IMR-90 (cell line): ENCODE measurements around the gene WFDC8. TPM values are rescaled to one million over a fixed set of nuclear protein-coding genes. Genes with fewer than 3 reads are reported as not detected.

Experiments used
- ATAC-seq: fragments of 200-7000 bp; cut with Tn5 transposase; 2 replicates; pipeline ENCODE4 v1.9.1; 2020; ENCODE audit warnings: low read depth, mild to moderate bottlenecking, moderate library complexity
- BruUV-seq: library from RNA; stranded (reverse); fragments of 400-500 nt; replicated peaks from 2 replicates; lab custom pipeline; 2021; lab: Mats Ljungman, UMichigan
- CTCF ChIA-PET: fragments of 300-600 bp; formaldehyde crosslinking; extraction: SDS; loops from one replicate; lab custom pipeline; 2021; ENCODE audit warnings: antibody characterized with exemption; lab: Yijun Ruan, JAX
- POLR2A ChIA-PET: fragments of 300-600 bp; sonication (Branson Sonifier 250); formaldehyde crosslinking; loops from one replicate; lab custom pipeline; 2022; ENCODE audit warnings: antibody characterized with exemption; ENCODE audit not compliant: unreplicated experiment; lab: Charles Lee
- DNase-seq: peaks from one replicate; pipeline ENCODE4 v3.0.0; 2013
- H2AFZ ChIP-seq: replicated peaks from 2 replicates; pipeline ENCODE3; 2013; ENCODE audit warnings: low read length, mild to moderate bottlenecking; ENCODE audit not compliant: poor library complexity
- H2AK5ac ChIP-seq: 2 replicates; pipeline ENCODE4 v1.6.1; 2013; ENCODE audit warnings: low read depth, low read length, inconsistent platforms
- H2AK9ac ChIP-seq: replicated peaks from 2 replicates; pipeline ENCODE3; 2013; ENCODE audit warnings: mild to moderate bottlenecking, low read depth, low read length, moderate library complexity; ENCODE audit not compliant: poor library complexity
- H2BK120ac ChIP-seq: 2 replicates; pipeline ENCODE4 v1.6.1; 2013; ENCODE audit warnings: low read depth, low read length, inconsistent platforms
- H2BK15ac ChIP-seq: 3 replicates; pipeline ENCODE4 v1.6.1; 2013; ENCODE audit warnings: low read depth, low read length, inconsistent platforms
- H2BK20ac ChIP-seq: 2 replicates; pipeline ENCODE4 v1.6.1; 2013; ENCODE audit warnings: low read depth, mild to moderate bottlenecking, inconsistent platforms, low read length, moderate library complexity
- H2BK5ac ChIP-seq: 2 replicates; pipeline ENCODE4 v1.6.1; 2013; ENCODE audit warnings: mild to moderate bottlenecking, low read depth, low read length, inconsistent platforms; ENCODE audit not compliant: poor library complexity, severe bottlenecking
- H3K14ac ChIP-seq: replicated peaks from 2 replicates; pipeline ENCODE4 v1.6.1; 2013; ENCODE audit warnings: low read depth, low read length, inconsistent platforms
- H3K18ac ChIP-seq: 2 replicates; pipeline ENCODE4 v1.6.1; 2013; ENCODE audit warnings: low read depth, low read length, control low read depth
- H3K23ac ChIP-seq: 2 replicates; pipeline ENCODE4 v1.6.1; 2013; ENCODE audit warnings: low read depth, low read length, inconsistent platforms
- H3K27ac ChIP-seq: 2 replicates; pipeline ENCODE4 v1.5.1; 2013; ENCODE audit warnings: mild to moderate bottlenecking, control low read depth, low read length; ENCODE audit not compliant: insufficient read depth
- H3K27me3 ChIP-seq: 2 replicates; pipeline ENCODE4 v1.6.1; 2013; ENCODE audit warnings: low read length; ENCODE audit not compliant: control insufficient read depth, insufficient read depth
- H3K36me3 ChIP-seq: 2 replicates; pipeline ENCODE4 v1.6.1; 2013; ENCODE audit warnings: low read length, mixed read lengths; ENCODE audit not compliant: control insufficient read depth, insufficient read depth
- H3K4ac ChIP-seq: 2 replicates; pipeline ENCODE4 v1.6.1; 2013; ENCODE audit warnings: low read depth, low read length, inconsistent platforms
- H3K4me1 ChIP-seq: 2 replicates; pipeline ENCODE4 v1.6.1; 2013; ENCODE audit warnings: low read length, mixed read lengths; ENCODE audit not compliant: control insufficient read depth, insufficient read depth
- H3K4me2 ChIP-seq: 2 replicates; pipeline ENCODE4 v1.6.1; 2013; ENCODE audit warnings: low read depth, mild to moderate bottlenecking, control low read depth, low read length, moderate library complexity
- H3K4me3 ChIP-seq: 2 replicates; pipeline ENCODE4 v1.5.1; 2013; ENCODE audit warnings: low read depth, mild to moderate bottlenecking, control low read depth, low read length, moderate library complexity; ENCODE audit not compliant: insufficient read depth
- H3K56ac ChIP-seq: 2 replicates; pipeline ENCODE4 v1.6.1; 2013; ENCODE audit warnings: low read length, inconsistent platforms; ENCODE audit not compliant: insufficient read depth; ENCODE audit errors: extremely low read depth
- H3K79me1 ChIP-seq, 2 experiments: 2 replicates each; pipeline ENCODE4 v1.6.1; 2013; ENCODE audit warnings: low read length in 2 of 2, inconsistent platforms in 1 of 2, low read depth in 1 of 2
- H3K9ac ChIP-seq: 2 replicates; pipeline ENCODE4 v1.6.1; 2013; ENCODE audit warnings: low read depth, low read length, control low read depth
- H3K9me1 ChIP-seq: 2 replicates; pipeline ENCODE4 v1.6.1; 2013; ENCODE audit warnings: low read length, inconsistent platforms; ENCODE audit not compliant: insufficient read depth
- H3K9me3 ChIP-seq: 2 replicates; pipeline ENCODE4 v1.6.1; 2013; ENCODE audit warnings: low read length; ENCODE audit not compliant: control insufficient read depth, insufficient read depth
- H4K20me1 ChIP-seq: 2 replicates; pipeline ENCODE4 v1.6.1; 2013; ENCODE audit warnings: low read length, inconsistent platforms; ENCODE audit not compliant: insufficient read depth
- H4K5ac ChIP-seq: 2 replicates; pipeline ENCODE4 v1.6.1; 2013; ENCODE audit warnings: mild to moderate bottlenecking, low read depth, low read length, control low read depth
- H4K8ac ChIP-seq, 2 experiments: 2 replicates each; pipeline ENCODE4 v1.6.1; 2013; ENCODE audit warnings: low read depth in 2 of 2, low read length in 2 of 2, control low read depth in 1 of 2, inconsistent platforms in 1 of 2
- H4K91ac ChIP-seq: 2 replicates; pipeline ENCODE4 v1.6.1; 2013; ENCODE audit warnings: low read depth, low read length, inconsistent platforms; ENCODE audit not compliant: insufficient read depth
- BHLHE40 ChIP-seq: fragments of 150-350 bp; IDR thresholded peaks from 2 replicates; pipeline ENCODE4 v1.6.1; 2016; ENCODE audit warnings: mild to moderate bottlenecking, low read depth, low read length
- CEBPB ChIP-seq: IDR thresholded peaks from 2 replicates; pipeline ENCODE4 v1.6.1; 2012; ENCODE audit warnings: low read depth, low read length, improper control_type of control experiment
- CHD1 ChIP-seq: IDR thresholded peaks from 2 replicates; pipeline ENCODE4 v1.6.1; 2012; ENCODE audit warnings: low read depth, low read length, improper control_type of control experiment
- CTCF ChIP-seq: conservative IDR thresholded peaks from 2 replicates; pipeline ENCODE4 v1.5.1; 2012; ENCODE audit warnings: mild to moderate bottlenecking, low read depth, low read length, improper control_type of control experiment
- ELK1 ChIP-seq: fragments of 150-350 bp; IDR thresholded peaks from 2 replicates; pipeline ENCODE4 v1.6.1; 2016; ENCODE audit warnings: low read depth, mild to moderate bottlenecking, low read length, moderate library complexity, borderline replicate concordance
- FOS ChIP-seq: fragments of 150-350 bp; IDR thresholded peaks from 2 replicates; pipeline ENCODE4 v1.6.1; 2016; ENCODE audit warnings: low read depth, low read length
- MAFK ChIP-seq: IDR thresholded peaks from 2 replicates; pipeline ENCODE4 v1.6.1; 2012; ENCODE audit warnings: low read depth, low read length, improper control_type of control experiment
- MAZ ChIP-seq: IDR thresholded peaks from 2 replicates; pipeline ENCODE4 v1.6.1; 2012; ENCODE audit warnings: low read depth, mild to moderate bottlenecking, low read length, improper control_type of control experiment, moderate library complexity, borderline replicate concordance
- MXI1 ChIP-seq: IDR thresholded peaks from 2 replicates; pipeline ENCODE4 v1.6.1; 2012; ENCODE audit warnings: low read depth, mild to moderate bottlenecking, low read length, moderate library complexity, borderline replicate concordance
- NFE2L2 ChIP-seq: fragments of 150-350 bp; IDR thresholded peaks from 2 replicates; pipeline ENCODE4 v1.6.1; 2016; ENCODE audit warnings: low read depth, mild to moderate bottlenecking, low read length
- POLR2A ChIP-seq: IDR thresholded peaks from 2 replicates; pipeline ENCODE4 v1.6.1; 2012; ENCODE audit warnings: mild to moderate bottlenecking, low read depth, low read length
- RAD21 ChIP-seq: IDR thresholded peaks from 2 replicates; pipeline ENCODE4 v1.6.1; 2012; ENCODE audit warnings: low read length, improper control_type of control experiment
- RFX5 ChIP-seq: IDR thresholded peaks from 2 replicates; pipeline ENCODE4 v1.8.0; 2012; ENCODE audit warnings: low read depth, mild to moderate bottlenecking, low read length, moderate library complexity
- SMC3 ChIP-seq: fragments of 150-350 bp; IDR thresholded peaks from 2 replicates; pipeline ENCODE4 v1.6.1; 2016; ENCODE audit warnings: low read depth, mild to moderate bottlenecking, antibody characterized with exemption, low read length, moderate library complexity
- USF2 ChIP-seq: fragments of 150-350 bp; IDR thresholded peaks from 2 replicates; pipeline ENCODE4 v1.6.1; 2017; ENCODE audit warnings: mild to moderate bottlenecking, antibody characterized with exemption, low read length, low read depth
- WGBS, 2 experiments: methylation state at CpG; one replicate each; pipeline versions ENCODE4 v1.1.5 to v1.1.7; 2013; ENCODE audit warnings: missing lambda C conversion rate in 2 of 2; ENCODE audit not compliant: insufficient read length in 1 of 2; ENCODE audit errors: extremely low coverage in 2 of 2; 5-methylcytosine and 5-hydroxymethylcytosine counted together
- dilution Hi-C: fragments of 300-500 bp; cut with HindIII; formaldehyde crosslinking; loops from one replicate; pipeline ENCODE4 v1.14.3; 2018; ENCODE audit warnings: low sequenced_read_pairs; ENCODE audit not compliant: unreplicated experiment
- in situ Hi-C: fragments of 300-500 bp; cut with MboI; formaldehyde crosslinking; loops from 3 replicates; pipeline ENCODE4 v1.14.3; 2019; ENCODE audit warnings: low sequenced_read_pairs, inconsistent platforms, mixed read lengths
- intact Hi-C: fragments of 100-400 bp; cut with micrococcal nuclease; formaldehyde crosslinking; loops from 2 replicates; pipeline ENCODE4 v1.10.0; 2022
- polyA plus RNA-seq, 3 experiments: library from polyadenylated mRNA; depleted of rRNA; stranded (reverse); fragments of >200 nt; gene quantifications; 2 replicates each; pipeline ENCODE4 v1.2.3, GENCODE V29; 2012; ENCODE audit warnings: low replicate concordance in 1 of 3
- total RNA-seq: library from RNA; depleted of rRNA; stranded (reverse); fragments of >200 nt; gene quantifications from 2 replicates; pipeline ENCODE4 v1.2.3, GENCODE V29; 2012

WFDC8 gene
- total and polyA plus RNA-seq, 2 of the 4 experiments (the other 2 are of a cell fraction): not detected

- intact Hi-C loops: no loop called here
- no peak overlapping the region for H3K27ac ChIP-seq
- no peak overlapping the region for H4K5ac ChIP-seq
- in situ Hi-C loops: loop anchor here (25.0 kb wide), 1 partner anchor 235 kb away; no protein-coding TSS in a partner anchor
- H3K9ac ChIP-seq: no peak overlapping the region
- H2BK5ac ChIP-seq: no peak overlapping the region
- no peaks in the 10 kb centered on the region for H3K27me3 ChIP-seq
- no peaks in the 10 kb centered on the region for H3K4me1 ChIP-seq
- H4K20me1 ChIP-seq: no peaks in the 10 kb centered on the region
- no peak overlapping the region for H3K4me3 ChIP-seq
- no peaks in the 10 kb centered on the region for H3K9me1 ChIP-seq
- no peak for ATAC-seq
- H3K9me3 ChIP-seq: no peaks in the 10 kb centered on the region
- no peak overlapping the region for H3K18ac ChIP-seq
- H3K23ac ChIP-seq: no peak overlapping the region
- H3K56ac ChIP-seq: no peak overlapping the region
- TF ChIP-seq ELK1: no peak
- TF ChIP-seq FOS: no peak
- TF ChIP-seq MXI1: no peak
- TF ChIP-seq USF2: no peak
- no peak for TF ChIP-seq NFE2L2
- TF ChIP-seq BHLHE40: no peak
- TF ChIP-seq RFX5: no peak
- TF ChIP-seq CEBPB: no peak
- TF ChIP-seq CTCF: no peak
- no peak for TF ChIP-seq MAFK
- no peak for TF ChIP-seq CHD1
- TF ChIP-seq POLR2A: no peak
- no peak for TF ChIP-seq SMC3
- TF ChIP-seq MAZ: no peak
- TF ChIP-seq RAD21: no peak
- H2BK20ac ChIP-seq: no peak overlapping the region
- no peak overlapping the region for H2BK120ac ChIP-seq
- H2BK15ac ChIP-seq: no peak overlapping the region
- H3K79me1 ChIP-seq: no peaks in the 10 kb centered on the region
- no peak for DNase-seq
- H3K36me3 ChIP-seq: no peaks in the 10 kb centered on the region
- no TSS peak for BruUV-seq
- ChIA-PET CTCF (no interaction called here), POLR2A (no interaction called here)
- dilution Hi-C loops: no loop called here
- no CpG with 5 or more reads among the region's 4 CpGs for WGBS, 2 experiments
- no peak overlapping the region for H3K4me2 ChIP-seq
- no peak overlapping the region for H2AK5ac ChIP-seq
- no peak overlapping the region for H4K8ac ChIP-seq
- no peak overlapping the region for H2AFZ ChIP-seq
- H2AK9ac ChIP-seq: no peak overlapping the region
- H3K4ac ChIP-seq: no peak overlapping the region
- no peak overlapping the region for H4K91ac ChIP-seq
- no peak overlapping the region for H3K14ac ChIP-seq
Observed at GRCh38 chr20:45527294-45527693, 51.8 kb downstream of the WFDC8 start.
